Measurements from ENCODE around the gene GUCY1B1. TPM values are rescaled to one million over a fixed set of nuclear protein-coding genes. Genes with fewer than 3 reads are reported as not detected.

Gene GUCY1B1
- total RNA-seq, 6 experiments from 2014 or later = 1.6 to 5.6 (median 3.9) TPM

GRCh38 chr4:155751569-155751968, 7.3 kb upstream of the GUCY1B1 start:
- no peak overlapping the region for H3K27ac ChIP-seq
- no peaks in the 10 kb centered on the region for H3K4me1 ChIP-seq
- DNase-seq = no peak
- no peaks in the 10 kb centered on the region for H3K36me3 ChIP-seq
- TF ChIP-seq POLR2A (IDR thresholded peaks at IDR 0.05) = no peak
- TF ChIP-seq CTCF (IDR thresholded peaks at IDR 0.05) = no peak
- no peaks in the 10 kb centered on the region for H3K9me3 ChIP-seq
- no peak overlapping the region for H3K4me3 ChIP-seq
- WGBS (ENCODE audit: insufficient coverage, low coverage, low lambda C conversion rate, missing lambda C conversion rate) = 73% methylated on average over 5 of the region's 5 CpGs
- H3K27me3 ChIP-seq = no peaks in the 10 kb centered on the region
- no peak for ATAC-seq
- intact Hi-C loops (cut with DNase I) = no loop called here

GRCh38 chr4:155757745-155758265, 1.0 kb upstream of the GUCY1B1 start:
- no peak overlapping the region for H3K4me3 ChIP-seq
- no peaks in the 10 kb centered on the region for H3K9me3 ChIP-seq
- no peak for DNase-seq
- no peaks in the 10 kb centered on the region for H3K4me1 ChIP-seq
- H3K36me3 ChIP-seq = no peaks in the 10 kb centered on the region
- WGBS (ENCODE audit: insufficient coverage, low coverage, low lambda C conversion rate, missing lambda C conversion rate) = 82% methylated on average over 1 of the region's 1 CpG
- no peaks in the 10 kb centered on the region for H3K27me3 ChIP-seq
- no peak overlapping the region for H3K27ac ChIP-seq
- no peak for ATAC-seq
- intact Hi-C loops (cut with DNase I) = no loop called here
- TF ChIP-seq CTCF (IDR thresholded peaks at IDR 0.05) (no peak), POLR2A (IDR thresholded peaks at IDR 0.05) (no peak)

- Histone ChIP-seq H3K27me3 (no peaks in the 10 kb centered on the region), H3K9me3 (no peaks in the 10 kb centered on the region), H3K36me3 (no peaks in the 10 kb centered on the region), H3K4me1 (no peaks in the 10 kb centered on the region), H3K27ac (peak overlapping the region; percentile 74 to 81 (median 79)), H3K4me3 (peak overlapping the region; percentile 69 to 76 (median 69))
- ATAC-seq (peak; percentile 47 to 67 (median 53)), DNase-seq (peak; percentile 61 to 74 (median 61))
- intact Hi-C loops (cut with DNase I) = no loop called here
- TF ChIP-seq CTCF (IDR thresholded peaks at IDR 0.05) (peak in 2 of 4 donors; percentile 9 to 13), POLR2A (IDR thresholded peaks at IDR 0.05) (no peak)
- 0% methylated on average over 1 of the region's 77 CpGs for WGBS (ENCODE audit: insufficient coverage, low coverage, low lambda C conversion rate, missing lambda C conversion rate)
Measured at GRCh38 chr4:155759372-155760252, 791 bp downstream of the GUCY1B1 start.

DNA sequence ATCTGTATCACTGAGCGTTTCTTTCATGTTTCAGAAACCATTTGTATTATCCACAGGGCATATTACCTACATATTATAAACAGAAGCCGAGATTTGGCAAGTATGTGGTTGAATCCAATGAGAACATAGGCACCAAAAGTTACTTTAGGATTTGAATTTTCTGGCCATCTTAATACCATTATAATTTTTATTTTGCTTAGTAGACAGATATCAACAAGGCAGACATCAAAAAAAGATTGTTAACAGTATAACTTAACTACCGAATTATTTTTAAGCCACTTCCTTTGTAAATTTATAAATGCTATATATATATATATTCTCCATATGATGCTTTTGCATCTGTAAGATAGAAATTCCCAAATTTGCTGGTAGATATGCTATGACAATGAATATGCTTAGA, 2.2 kb downstream of the GUCY1B1 start:
- ATAC-seq (no peak), DNase-seq (no peak)
- Histone ChIP-seq H3K4me1 (no peaks in the 10 kb centered on the region), H3K36me3 (no peaks in the 10 kb centered on the region), H3K4me3 (no peak overlapping the region), H3K27me3 (no peaks in the 10 kb centered on the region), H3K9me3 (no peaks in the 10 kb centered on the region), H3K27ac (no peak overlapping the region)
- intact Hi-C loops (cut with DNase I) = no loop called here
- no peak for TF ChIP-seq POLR2A (IDR thresholded peaks at IDR 0.05)
- no peak for TF ChIP-seq CTCF (IDR thresholded peaks at IDR 0.05)
- WGBS (ENCODE audit: insufficient coverage, low coverage, low lambda C conversion rate, missing lambda C conversion rate) = 78% methylated on average over 3 of the region's 3 CpGs
